Measurements from ENCODE around the gene KYAT1. TPM values are rescaled to one million over a fixed set of nuclear protein-coding genes. Genes with fewer than 3 reads are reported as not detected.

KYAT1 gene
- total RNA-seq (2014; rRNA removed; shearing (Covaris generic)) = 12.7 and 15.9 TPM in 2 replicates

DNA sequence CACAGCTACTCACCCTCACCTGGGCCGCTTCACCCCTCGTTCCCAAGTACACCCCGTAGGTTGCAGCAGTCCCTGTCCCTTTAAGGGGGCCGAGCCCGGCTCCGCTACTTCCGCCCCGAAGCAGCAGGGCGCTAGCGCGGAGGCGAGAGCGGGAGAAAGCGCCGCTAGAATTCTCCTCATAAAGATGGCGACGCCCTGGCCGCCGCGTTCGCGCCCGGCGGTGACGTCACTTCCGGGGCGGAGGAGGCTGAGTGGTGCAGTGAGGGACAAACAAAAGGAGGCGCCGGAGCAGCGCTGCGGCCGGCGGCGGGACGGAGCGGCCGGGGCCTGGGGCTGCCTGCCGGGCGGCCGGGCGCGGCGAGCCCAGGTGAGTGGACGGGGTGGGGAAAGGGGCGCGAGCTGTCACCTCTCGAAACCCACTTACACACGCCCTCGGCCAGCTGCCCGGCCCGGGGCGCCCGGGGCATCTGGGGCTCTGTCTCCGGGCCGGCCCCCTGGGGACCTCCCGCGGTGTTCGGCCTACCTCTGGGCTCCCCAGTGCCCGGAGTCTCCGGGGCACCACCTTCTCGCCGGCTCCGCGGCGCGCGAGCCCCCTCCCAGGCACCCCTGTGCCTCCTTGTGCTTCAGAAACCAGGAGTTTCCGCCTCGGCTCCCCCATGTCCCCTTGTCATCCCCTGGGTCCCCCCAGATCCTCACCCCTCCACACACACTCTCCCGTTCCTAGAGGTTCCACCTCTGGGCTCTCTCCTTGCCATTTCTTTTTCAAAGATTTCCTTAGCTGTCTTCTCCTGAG lies at the start of gene KYAT1, which contains the start of gene LRRC8A:
KYAT1 (minus strand) TSS at position 67 of the 793 bp plus-strand sequence. CDS start 36,545 bp downstream, outside the sequence.
LRRC8A (plus strand) TSS at position 250 of the 793 bp plus-strand sequence. CDS start 25,032 bp downstream, outside the sequence.
- DNase-seq (ENCODE audit: low read depth) = peak; percentile 97

GRCh38 chr9:128929560-128929959 lies 47.8 kb upstream of the KYAT1 start:
- no peak for DNase-seq (ENCODE audit: low read depth)

DNA sequence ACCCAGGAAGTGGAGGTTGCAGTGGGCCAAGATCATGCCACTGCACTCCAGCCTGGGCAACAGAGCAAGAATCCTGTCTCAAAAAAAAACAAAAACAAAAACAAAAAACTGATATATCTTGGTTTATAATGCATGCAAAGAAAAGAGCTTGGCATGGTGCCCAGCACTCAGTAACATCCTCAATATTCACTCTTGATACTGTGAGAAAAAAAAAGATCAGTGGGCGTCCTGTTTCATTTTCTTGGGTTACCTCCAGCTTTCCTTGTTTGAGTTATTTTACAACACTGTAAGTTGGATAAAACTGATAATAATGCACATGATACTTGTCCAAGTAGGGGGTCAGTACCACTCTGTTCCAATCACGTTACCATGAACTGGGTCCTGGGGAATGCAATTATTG lies 46.9 kb upstream of the KYAT1 start:
- DNase-seq (ENCODE audit: low read depth) = no peak

- peak; percentile 60 for DNase-seq (ENCODE audit: low read depth)
Measured at GRCh38 chr9:128927731-128928411, 46.1 kb upstream of the KYAT1 start.

DNA sequence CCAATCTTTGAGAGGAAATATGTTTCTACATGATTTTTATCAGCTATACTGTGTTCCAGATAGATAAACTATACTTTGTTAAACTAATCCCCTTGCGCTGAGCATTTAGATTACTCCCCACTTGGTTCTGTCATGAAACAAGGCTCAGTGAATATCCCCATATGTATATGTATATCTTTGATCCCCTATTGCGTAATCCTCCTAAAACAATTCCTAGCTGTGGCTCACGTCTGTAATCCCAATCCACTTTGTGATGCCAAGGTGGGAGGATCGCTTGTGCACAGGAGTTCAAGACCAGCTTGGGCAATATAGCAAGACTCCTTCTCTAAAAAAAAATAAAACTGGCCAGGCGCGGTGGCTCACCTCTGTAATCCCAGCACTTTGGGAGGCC lies 41.7 kb upstream of the KYAT1 start:
- DNase-seq (ENCODE audit: low read depth) = no peak

GRCh38 chr9:128921881-128922763 lies 40.4 kb upstream of the KYAT1 start:
- no peak for DNase-seq (ENCODE audit: low read depth)

- DNase-seq (ENCODE audit: low read depth) = peak; percentile 75
Measured at GRCh38 chr9:128920381-128921058, 38.8 kb upstream of the KYAT1 start, which contains the start of gene PHYHD1. TSS of gene PHYHD1 (plus strand) at chr9:128920982. CDS start at chr9:128922324, 1,342 bp downstream.

GRCh38 chr9:128919402-128920089 lies 37.8 kb upstream of the KYAT1 start:
- no peak for DNase-seq (ENCODE audit: low read depth)

DNA sequence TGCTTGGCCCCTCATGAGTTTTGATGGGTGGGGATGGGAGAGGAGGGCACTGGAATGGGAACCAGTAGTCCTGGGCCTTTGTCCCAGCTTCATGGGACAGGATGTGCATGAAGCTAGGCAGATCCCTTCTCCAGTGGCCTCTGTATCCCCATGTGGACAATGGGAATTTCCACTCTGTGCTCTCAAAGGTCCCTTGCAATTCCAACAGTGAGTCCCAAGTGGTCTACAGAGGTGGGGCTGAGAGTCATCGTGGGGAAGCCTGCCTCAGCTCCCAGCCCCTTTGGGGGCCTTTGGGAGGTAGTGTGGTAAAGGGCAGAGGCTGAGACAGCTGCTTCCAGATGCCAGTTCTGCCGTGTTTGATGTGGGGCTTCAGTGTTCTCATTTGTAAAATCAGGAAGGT lies 37.2 kb upstream of the KYAT1 start:
- no peak for DNase-seq (ENCODE audit: low read depth)

DNA sequence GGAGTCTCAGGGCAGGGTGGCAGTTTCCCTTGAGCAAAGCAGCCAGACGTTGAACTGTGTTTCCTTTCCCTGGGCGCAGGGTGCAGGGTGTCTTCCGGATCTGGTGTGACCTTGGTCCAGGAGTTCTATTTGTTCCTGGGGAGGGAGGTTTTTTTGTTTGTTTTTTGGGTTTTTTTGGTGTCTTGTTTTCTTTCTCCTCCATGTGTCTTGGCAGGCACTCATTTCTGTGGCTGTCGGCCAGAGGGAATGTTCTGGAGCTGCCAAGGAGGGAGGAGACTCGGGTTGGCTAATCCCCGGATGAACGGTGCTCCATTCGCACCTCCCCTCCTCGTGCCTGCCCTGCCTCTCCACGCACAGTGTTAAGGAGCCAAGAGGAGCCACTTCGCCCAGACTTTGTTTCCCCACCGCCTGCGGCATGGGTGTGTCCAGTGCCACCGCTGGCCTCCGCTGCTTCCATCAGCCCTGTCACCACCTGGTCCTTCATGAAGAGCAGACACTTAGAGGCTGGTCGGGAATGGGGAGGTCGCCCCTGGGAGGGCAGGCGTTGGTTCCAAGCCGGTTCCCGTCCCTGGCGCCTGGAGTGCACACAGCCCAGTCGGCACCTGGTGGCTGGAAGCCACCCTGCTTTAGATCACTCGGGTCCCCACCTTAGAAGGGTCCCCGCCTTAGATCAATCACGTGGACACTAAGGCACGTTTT lies 35.5 kb upstream of the KYAT1 start:
- peak; percentile 22 for DNase-seq (ENCODE audit: low read depth)

DNA sequence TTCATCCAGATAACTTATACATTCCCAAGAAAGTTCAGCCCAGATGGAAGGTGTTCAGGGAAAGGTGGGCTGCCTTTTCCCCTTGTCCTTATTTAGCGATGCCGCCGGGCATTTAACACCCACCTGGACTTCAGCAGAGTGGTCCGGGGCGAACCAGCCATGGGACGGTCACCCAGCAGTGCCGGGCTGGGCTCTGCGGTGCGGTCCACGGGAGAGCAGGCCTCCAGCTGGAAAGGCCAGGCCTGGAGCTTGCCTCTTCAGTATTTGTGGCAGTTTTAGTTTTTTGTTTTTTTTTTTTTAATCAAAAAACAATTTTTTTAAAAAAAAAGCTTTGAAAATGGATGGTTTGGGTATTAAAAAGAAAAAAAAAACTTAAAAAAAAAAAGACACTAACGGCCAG lies 35.0 kb upstream of the KYAT1 start:
- DNase-seq (ENCODE audit: low read depth) = no peak

- peak; percentile 63 for DNase-seq (ENCODE audit: low read depth)
Measured at GRCh38 chr9:128916204-128916603, 34.5 kb upstream of the KYAT1 start.

GRCh38 chr9:128913995-128914772 lies 32.4 kb upstream of the KYAT1 start:
- DNase-seq (ENCODE audit: low read depth) = no peak

DNA sequence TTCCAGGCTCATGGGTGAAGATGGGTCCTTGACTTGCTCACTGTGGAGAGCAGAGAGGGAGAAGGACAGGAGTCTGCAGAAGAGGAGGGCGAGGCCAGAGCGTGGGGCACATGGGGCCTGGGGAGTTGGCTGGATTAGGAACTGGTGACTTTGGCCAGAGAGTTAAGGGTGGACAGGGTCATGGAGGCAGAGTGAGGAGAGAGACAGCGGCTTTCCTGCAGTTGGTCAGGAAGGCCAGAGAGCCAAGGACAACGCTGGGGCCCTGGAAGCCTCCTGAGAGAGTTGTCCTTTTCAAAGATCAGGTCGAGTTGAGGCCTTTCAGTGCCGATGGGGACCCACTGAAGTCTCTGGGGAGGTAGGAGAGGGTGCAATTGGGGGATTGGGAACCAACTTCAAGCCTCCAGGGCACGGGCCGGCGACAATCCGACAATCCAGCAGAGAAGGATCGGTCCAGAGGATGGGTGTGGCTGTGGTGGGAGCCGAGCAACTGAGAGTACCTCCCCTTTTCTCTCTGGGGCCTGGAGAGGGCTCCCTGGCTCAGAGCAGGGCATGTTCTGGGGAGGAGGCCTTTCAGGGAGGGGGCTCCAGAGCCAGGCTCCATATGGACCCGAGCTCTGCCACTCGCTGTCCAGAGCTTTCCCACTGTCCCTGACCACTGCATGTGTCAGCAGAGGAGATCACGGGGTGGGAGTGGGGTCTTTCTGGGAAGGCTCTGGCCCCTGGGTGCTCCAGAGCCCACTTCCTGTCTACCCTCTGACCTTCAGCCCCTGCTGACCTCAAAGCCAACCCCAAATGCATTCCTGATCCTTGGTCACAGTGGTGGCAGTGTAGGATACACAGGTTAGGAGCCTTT lies 31.5 kb upstream of the KYAT1 start:
- DNase-seq (ENCODE audit: low read depth) = no peak

GRCh38 chr9:128912270-128912853 lies 30.6 kb upstream of the KYAT1 start:
- DNase-seq (ENCODE audit: low read depth) = peak; percentile 96

DNA sequence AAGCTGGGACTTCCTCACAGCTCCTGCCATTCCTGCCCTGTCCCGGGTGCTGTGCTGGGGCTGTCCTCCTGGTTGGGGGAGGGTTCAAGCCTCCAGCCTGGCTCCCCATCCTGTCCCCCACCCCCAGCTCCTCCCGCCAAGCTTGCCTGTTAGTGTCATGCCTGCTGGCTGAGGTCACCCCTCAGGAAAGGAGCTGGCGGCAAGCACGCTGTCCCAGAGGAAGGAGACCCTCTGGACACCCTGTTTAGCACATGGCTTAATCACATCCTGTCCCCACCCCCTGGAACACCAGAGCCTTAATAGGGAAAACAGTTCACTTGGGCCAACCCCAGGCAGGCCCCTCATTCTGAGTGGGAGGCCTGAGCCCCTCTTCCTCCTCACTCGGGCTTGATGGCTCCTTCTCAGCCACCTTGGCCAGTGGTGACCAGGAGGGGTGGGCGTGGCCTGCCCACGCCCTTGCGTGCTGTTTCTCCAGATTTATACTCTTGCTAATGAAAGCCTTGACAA lies 29.8 kb upstream of the KYAT1 start:
- peak; percentile 90 for DNase-seq (ENCODE audit: low read depth)

DNA sequence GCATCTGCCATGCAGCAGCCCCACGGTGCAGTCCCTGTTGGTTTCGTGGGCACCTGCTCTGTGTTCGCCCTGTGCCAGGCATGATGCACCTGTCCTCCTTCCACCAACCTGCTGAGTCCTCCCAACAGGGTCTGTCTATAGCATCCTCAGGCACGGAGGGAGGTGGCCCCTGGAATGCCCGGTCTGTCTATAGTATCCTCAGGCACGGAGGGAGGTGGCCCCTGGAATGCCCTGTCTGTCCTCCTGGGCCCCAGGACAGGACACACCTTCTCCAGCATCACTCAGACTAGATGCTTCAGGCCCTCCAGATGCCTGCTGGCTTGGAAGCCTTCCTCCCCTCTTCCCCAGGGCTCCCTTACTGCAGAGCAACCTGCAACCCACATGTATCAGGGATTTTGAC lies 29.2 kb upstream of the KYAT1 start:
- peak; percentile 30 for DNase-seq (ENCODE audit: low read depth)

- DNase-seq (ENCODE audit: low read depth) = no peak
Measured at GRCh38 chr9:128909859-128910258, 28.1 kb upstream of the KYAT1 start.

All from M059J (cell line).